ENCODE results near the gene DIABLO. TPM values are rescaled to one million over a fixed set of nuclear protein-coding genes. Genes with fewer than 3 reads are reported as not detected.

Gene DIABLO
- total and polyA plus RNA-seq, 8 donors: 34.6 to 63.8 (median 55.3) TPM

DNA sequence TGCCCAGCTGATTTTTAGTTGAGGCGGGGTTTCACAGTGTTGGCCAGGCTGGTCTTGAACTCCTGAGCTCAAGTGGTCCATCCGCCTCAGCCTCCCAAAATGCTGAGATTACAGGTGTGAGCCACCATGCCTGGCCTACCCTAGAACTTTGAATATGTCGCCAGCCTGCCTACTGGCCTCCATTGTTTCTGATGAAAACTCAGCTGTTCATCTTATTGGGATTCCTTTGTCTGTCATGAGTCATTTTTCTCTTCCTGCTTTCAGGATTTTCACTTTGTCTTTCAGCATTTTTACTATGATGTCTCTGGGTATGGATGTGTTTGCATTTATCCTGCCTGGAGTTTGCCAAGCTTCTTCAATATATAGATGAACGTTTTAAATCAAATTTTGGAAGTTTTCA is 30.4 kb downstream of the DIABLO start:
- intact Hi-C loops (cut with DNase I): no loop called here
- Histone ChIP-seq H3K4me1 (no peaks in the 10 kb centered on the region), H3K9me3 (no peaks in the 10 kb centered on the region), H3K4me3 (no peak overlapping the region), H3K27ac (no peak overlapping the region), H3K36me3 (no peaks in the 10 kb centered on the region), H3K27me3 (peaks cover 0 to 32% of the 10 kb centered on the region in 2 donors)
- TF ChIP-seq, protein P1, sequence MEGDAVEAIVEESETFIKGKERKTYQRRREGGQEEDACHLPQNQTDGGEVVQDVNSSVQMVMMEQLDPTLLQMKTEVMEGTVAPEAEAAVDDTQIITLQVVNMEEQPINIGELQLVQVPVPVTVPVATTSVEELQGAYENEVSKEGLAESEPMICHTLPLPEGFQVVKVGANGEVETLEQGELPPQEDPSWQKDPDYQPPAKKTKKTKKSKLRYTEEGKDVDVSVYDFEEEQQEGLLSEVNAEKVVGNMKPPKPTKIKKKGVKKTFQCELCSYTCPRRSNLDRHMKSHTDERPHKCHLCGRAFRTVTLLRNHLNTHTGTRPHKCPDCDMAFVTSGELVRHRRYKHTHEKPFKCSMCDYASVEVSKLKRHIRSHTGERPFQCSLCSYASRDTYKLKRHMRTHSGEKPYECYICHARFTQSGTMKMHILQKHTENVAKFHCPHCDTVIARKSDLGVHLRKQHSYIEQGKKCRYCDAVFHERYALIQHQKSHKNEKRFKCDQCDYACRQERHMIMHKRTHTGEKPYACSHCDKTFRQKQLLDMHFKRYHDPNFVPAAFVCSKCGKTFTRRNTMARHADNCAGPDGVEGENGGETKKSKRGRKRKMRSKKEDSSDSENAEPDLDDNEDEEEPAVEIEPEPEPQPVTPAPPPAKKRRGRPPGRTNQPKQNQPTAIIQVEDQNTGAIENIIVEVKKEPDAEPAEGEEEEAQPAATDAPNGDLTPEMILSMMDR (IDR thresholded peaks at IDR 0.05): no peak
- DNase-seq (no peak), ATAC-seq (no peak)

DNA sequence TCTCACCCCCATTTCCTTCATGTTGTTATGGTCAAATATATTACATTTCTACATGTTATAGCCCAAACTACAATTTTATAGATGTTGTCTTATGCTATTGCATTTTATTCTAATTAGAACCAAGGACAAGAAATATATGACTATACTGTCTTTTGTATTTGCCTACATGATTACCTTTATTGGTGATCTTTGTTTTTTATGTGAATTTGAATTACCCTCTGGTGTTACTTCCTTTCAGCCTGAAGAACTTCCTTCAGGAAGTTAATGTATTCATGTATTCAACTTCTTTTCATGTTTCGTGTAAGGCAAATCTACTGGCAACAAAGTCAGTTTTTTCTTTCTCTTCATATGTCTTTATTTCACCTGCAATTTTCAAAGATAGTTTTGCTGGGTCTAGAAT is 31.0 kb downstream of the DIABLO start:
- H3K4me3 ChIP-seq: no peak overlapping the region
- no peak overlapping the region for H3K27ac ChIP-seq
- no peaks in the 10 kb centered on the region for H3K9me3 ChIP-seq
- ATAC-seq (no peak), DNase-seq (no peak)
- H3K4me1 ChIP-seq: no peaks in the 10 kb centered on the region
- no peaks in the 10 kb centered on the region for H3K36me3 ChIP-seq
- H3K27me3 ChIP-seq: peaks cover 0 to 26% of the 10 kb centered on the region in 2 donors
- TF ChIP-seq, protein P1 (IDR thresholded peaks at IDR 0.05): no peak
- intact Hi-C loops (cut with DNase I): no loop called here

GRCh38 chr12:122192441-122192840 is 33.4 kb downstream of the DIABLO start:
- H3K4me1 ChIP-seq: no peaks in the 10 kb centered on the region
- H3K36me3 ChIP-seq: no peaks in the 10 kb centered on the region
- ATAC-seq: no peak
- H3K27me3 ChIP-seq: peaks cover 0 to 2% of the 10 kb centered on the region in 2 donors
- no peak overlapping the region for H3K4me3 ChIP-seq
- DNase-seq: no peak
- intact Hi-C loops (cut with DNase I): no loop called here
- TF ChIP-seq, protein P1 (IDR thresholded peaks at IDR 0.05): no peak
- H3K27ac ChIP-seq: no peak overlapping the region
- no peaks in the 10 kb centered on the region for H3K9me3 ChIP-seq

DNA sequence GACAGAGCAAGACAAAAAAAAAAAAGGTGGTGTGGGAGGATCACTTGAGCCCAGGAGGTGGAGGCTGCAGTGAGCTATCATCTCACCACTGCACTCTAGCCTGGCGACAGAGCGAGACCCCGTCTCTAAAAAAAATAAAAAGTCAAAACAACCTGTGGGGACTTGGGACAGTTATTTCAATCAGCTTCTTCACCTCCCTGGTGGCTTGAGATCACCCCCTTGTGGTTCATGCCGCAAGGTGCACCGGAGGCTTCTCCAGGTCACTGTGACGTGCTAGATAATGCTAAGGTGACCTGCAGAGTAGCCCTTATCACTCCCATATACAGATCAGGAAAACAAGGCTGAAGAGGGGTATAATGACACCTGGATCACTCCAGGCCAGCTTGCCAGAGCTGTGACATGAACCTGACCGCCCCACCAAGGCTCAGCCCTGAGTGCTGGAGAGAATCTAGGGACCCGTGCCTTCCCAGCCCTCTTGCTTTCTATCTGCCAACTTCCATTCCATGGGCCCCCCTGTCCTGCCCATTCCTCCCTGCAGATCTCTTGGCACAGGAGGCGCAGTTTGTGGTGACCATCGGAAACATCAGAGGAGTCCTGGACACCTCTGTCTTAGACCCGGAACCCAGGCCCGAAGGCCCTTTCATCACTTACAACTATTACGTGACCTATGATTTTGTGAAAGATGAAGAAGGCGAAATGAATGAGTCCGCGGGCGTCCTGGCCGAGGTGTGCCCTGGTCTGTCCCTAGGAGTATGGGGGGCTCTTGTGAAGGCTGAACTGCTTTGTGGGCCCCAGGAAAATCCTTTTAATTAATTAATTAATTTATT is 34.8 kb downstream of the DIABLO start:
- H3K27ac ChIP-seq: no peak overlapping the region
- TF ChIP-seq, protein P1 (IDR thresholded peaks at IDR 0.05): peak; percentile 65 to 66
- no peaks in the 10 kb centered on the region for H3K9me3 ChIP-seq
- no peaks in the 10 kb centered on the region for H3K27me3 ChIP-seq
- peak; percentile 95 for ATAC-seq
- intact Hi-C loops (cut with DNase I): no loop called here
- H3K4me1 ChIP-seq: no peaks in the 10 kb centered on the region
- no peaks in the 10 kb centered on the region for H3K36me3 ChIP-seq
- DNase-seq: peak in 1 of 4 donors; percentile 38
- H3K4me3 ChIP-seq: no peak overlapping the region

- Histone ChIP-seq H3K4me1 (no peaks in the 10 kb centered on the region), H3K36me3 (no peaks in the 10 kb centered on the region), H3K4me3 (no peak overlapping the region), H3K9me3 (no peaks in the 10 kb centered on the region), H3K27ac (no peak overlapping the region), H3K27me3 (no peaks in the 10 kb centered on the region)
- TF ChIP-seq, protein P1 (IDR thresholded peaks at IDR 0.05): no peak
- intact Hi-C loops (cut with DNase I): no loop called here
- DNase-seq (no peak), ATAC-seq (no peak)
Observed at GRCh38 chr12:122189626-122190475, 36.0 kb downstream of the DIABLO start.

All from left lung (tissue), 10 donors.